ENCODE measurements around the gene SLC35E2B. TPM values are rescaled to one million over a fixed set of nuclear protein-coding genes. Genes with fewer than 3 reads are reported as not detected.
A peak's percentile ranks its signal among the peaks of the same experiment; 100 is the strongest.

Gene SLC35E2B
- total RNA-seq, 1 experiment from 2014 or later = 41.7 TPM

GRCh38 chr1:1628754-1629429 lies 63.7 kb downstream of the SLC35E2B start:
- no peak overlapping the region for H3K18ac ChIP-seq (ENCODE audit: insufficient read length, low read depth, low read length)
- no CpG with 5 or more reads among the region's 53 CpGs for WGBS (ENCODE audit: extremely low coverage, insufficient read length, low lambda C conversion rate)
- H4K8ac ChIP-seq (replicated peaks; ENCODE audit: insufficient read length, low read depth, low read length) = no peak overlapping the region
- H2BK120ac ChIP-seq (ENCODE audit: low read depth, low read length, poor library complexity, severe bottlenecking) = no peak overlapping the region
- H3K14ac ChIP-seq (ENCODE audit: insufficient read depth, low read length) = no peak overlapping the region
- H3K4me3 Mint-ChIP-seq = peak overlapping the region in 1 of 2 experiments; percentile 23; a peak in 1 of 5 replicates
- H3K23me2 ChIP-seq (ENCODE audit: insufficient read length, low read depth, low read length, poor library complexity, severe bottlenecking) = peaks cover 7% of the 10 kb centered on the region
- no peaks in the 10 kb centered on the region for H3K79me1 ChIP-seq (ENCODE audit: insufficient read depth, low read depth, low read length, poor library complexity, severe bottlenecking)
- no peak overlapping the region for H2BK20ac ChIP-seq (ENCODE audit: low read depth, low read length, poor library complexity, severe bottlenecking)
- H3K9me3 ChIP-seq (ENCODE audit: control insufficient read depth, low read depth, low read length) = no peaks in the 10 kb centered on the region
- no peak overlapping the region for H2AFZ ChIP-seq (ENCODE audit: low read length)
- H3K27ac Mint-ChIP-seq = no peak overlapping the region
- H3K56ac ChIP-seq (ENCODE audit: insufficient read length, low read depth, low read length) = no peak overlapping the region
- DNase-seq = peak; percentile 84
- no peak overlapping the region for H4K91ac ChIP-seq (ENCODE audit: insufficient read length, low read depth, low read length)
- no peaks in the 10 kb centered on the region for H4K20me1 ChIP-seq (ENCODE audit: control insufficient read depth, insufficient read depth, insufficient read length)
- TF ChIP-seq CTCF (conservative IDR thresholded peaks at IDR 0.05) = no peak
- no peaks in the 10 kb centered on the region for H3K36me3 Mint-ChIP-seq (ENCODE audit: insufficient read depth in 1 of 3, low read depth in 3 of 3)
- H2BK5ac ChIP-seq (ENCODE audit: insufficient read length, low read length) = no peak overlapping the region
- no peak overlapping the region for H2BK15ac ChIP-seq (ENCODE audit: low read depth, low read length)
- peak overlapping the region; percentile 17 for H3K4me2 ChIP-seq (ENCODE audit: insufficient read depth, insufficient read length, low read length)
- no peaks in the 10 kb centered on the region for H3K9me3 Mint-ChIP-seq
- H3K4ac ChIP-seq (ENCODE audit: low read depth, low read length) = no peak overlapping the region
- H3T11ph ChIP-seq (ENCODE audit: low read length) = no peak overlapping the region
- H3K27me3 ChIP-seq (ENCODE audit: insufficient read depth, low read length) = no peaks in the 10 kb centered on the region; the same call in 1 of the 2 replicates
- H3K27me3 Mint-ChIP-seq (ENCODE audit: low read depth) = peaks cover 12% of the 10 kb centered on the region
- no peaks in the 10 kb centered on the region for H3K4me1 ChIP-seq (ENCODE audit: insufficient read depth, low read length)
- no peak overlapping the region for H2AK5ac ChIP-seq (ENCODE audit: insufficient read length, low read length)
- no peaks in the 10 kb centered on the region for H3K79me2 ChIP-seq (ENCODE audit: insufficient read depth, low read length)
- peaks cover 2% of the 10 kb centered on the region in 2 experiments; a peak in 2 of 4 replicates for H3K4me1 Mint-ChIP-seq
- H3K23ac ChIP-seq (ENCODE audit: insufficient read length, low read depth, low read length) = no peak overlapping the region
- H3K9ac ChIP-seq (ENCODE audit: extremely low read depth, insufficient read length, low read length) = no peak overlapping the region
- H4K5ac ChIP-seq (ENCODE audit: insufficient read length, low read depth, low read length) = no peak overlapping the region
- no peak overlapping the region for H2BK12ac ChIP-seq (ENCODE audit: insufficient read length, low read depth, low read length)
- no peak overlapping the region for H3K27ac ChIP-seq (ENCODE audit: insufficient read length, low read depth, low read length)
